ENCODE measurements around the gene TRNAU1AP.

TRNAU1AP gene

GRCh38 chr1:28591708-28592320 lies 38.9 kb downstream of the TRNAU1AP start, which contains the start of gene RAB42:
Gene RAB42 (plus strand): TSS chr1:28592265. CDS start chr1:28592512, 247 bp downstream.
- TF ChIP-seq TEAD4 (IDR thresholded peaks at IDR 0.05): no peak

GRCh38 chr1:28592321-28593071 lies 39.6 kb downstream of the TRNAU1AP start:
- TF ChIP-seq CEBPB (IDR thresholded peaks at IDR 0.05): no peak
- TF ChIP-seq YY1 (IDR thresholded peaks at IDR 0.05; ENCODE audit: low read depth): no peak
- TF ChIP-seq NFIC (IDR thresholded peaks at IDR 0.05): no peak
- no peak; the same call in 1 of the 2 replicates for TF ChIP-seq ZBTB7A (IDR thresholded peaks at IDR 0.05; ENCODE audit: low read depth)
- no peak for TF ChIP-seq EGR1 (IDR thresholded peaks at IDR 0.05)
- no peak for TF ChIP-seq RAD21 (IDR thresholded peaks at IDR 0.05; ENCODE audit: low read depth)
- no peak for TF ChIP-seq EP300 (IDR thresholded peaks at IDR 0.05; ENCODE audit: borderline replicate concordance)
- TF ChIP-seq USF1 (IDR thresholded peaks at IDR 0.05): no peak
- no peak for TF ChIP-seq CREB1 (IDR thresholded peaks at IDR 0.05; ENCODE audit: low read depth)
- TF ChIP-seq REST (IDR thresholded peaks at IDR 0.05; ENCODE audit: low read depth): no peak
- TF ChIP-seq TCF12 (IDR thresholded peaks at IDR 0.05; ENCODE audit: low read depth): no peak
- TF ChIP-seq TAF1 (IDR thresholded peaks at IDR 0.05; ENCODE audit: low read depth): no peak
- no peak for TF ChIP-seq FOXM1 (IDR thresholded peaks at IDR 0.05; ENCODE audit: borderline replicate concordance, low read depth)
- no peak for TF ChIP-seq TEAD4 (IDR thresholded peaks at IDR 0.05)
- TF ChIP-seq MAX (IDR thresholded peaks at IDR 0.05): no peak

GRCh38 chr1:28595412-28596191 lies 42.7 kb downstream of the TRNAU1AP start:
- TF ChIP-seq TEAD4 (IDR thresholded peaks at IDR 0.05): no peak
- no peak for TF ChIP-seq USF1 (IDR thresholded peaks at IDR 0.05)
- TF ChIP-seq ZBTB7A (IDR thresholded peaks at IDR 0.05; ENCODE audit: low read depth): no peak
- TF ChIP-seq TAF1 (IDR thresholded peaks at IDR 0.05; ENCODE audit: low read depth): no peak
- no peak for TF ChIP-seq EP300 (IDR thresholded peaks at IDR 0.05; ENCODE audit: borderline replicate concordance)
- TF ChIP-seq CREB1 (IDR thresholded peaks at IDR 0.05; ENCODE audit: low read depth): no peak
- no peak for TF ChIP-seq MAX (IDR thresholded peaks at IDR 0.05)
- TF ChIP-seq CEBPB (IDR thresholded peaks at IDR 0.05): no peak
- TF ChIP-seq FOXM1 (IDR thresholded peaks at IDR 0.05; ENCODE audit: borderline replicate concordance, low read depth): no peak
- TF ChIP-seq NFIC (IDR thresholded peaks at IDR 0.05): no peak
- no peak for TF ChIP-seq EGR1 (IDR thresholded peaks at IDR 0.05)
- no peak for TF ChIP-seq RAD21 (IDR thresholded peaks at IDR 0.05; ENCODE audit: low read depth)

GRCh38 chr1:28601696-28602095 lies 48.8 kb downstream of the TRNAU1AP start:
- TF ChIP-seq CREB1 (IDR thresholded peaks at IDR 0.05; ENCODE audit: low read depth): no peak
- no peak for TF ChIP-seq ZBTB7A (IDR thresholded peaks at IDR 0.05; ENCODE audit: low read depth)
- no peak for TF ChIP-seq EP300 (IDR thresholded peaks at IDR 0.05; ENCODE audit: borderline replicate concordance)
- TF ChIP-seq TAF1 (IDR thresholded peaks at IDR 0.05; ENCODE audit: low read depth): no peak
- TF ChIP-seq TEAD4 (IDR thresholded peaks at IDR 0.05): peak; percentile 44; the same call in 1 of the 2 replicates
- no peak for TF ChIP-seq FOXM1 (IDR thresholded peaks at IDR 0.05; ENCODE audit: borderline replicate concordance, low read depth)

- no peak for TF ChIP-seq CREB1 (IDR thresholded peaks at IDR 0.05; ENCODE audit: low read depth)
- TF ChIP-seq YY1 (IDR thresholded peaks at IDR 0.05; ENCODE audit: low read depth): no peak
- no peak for TF ChIP-seq ZBTB7A (IDR thresholded peaks at IDR 0.05; ENCODE audit: low read depth)
- peak; percentile 70 for TF ChIP-seq RAD21 (IDR thresholded peaks at IDR 0.05; ENCODE audit: low read depth)
These were observed 49.9 kb downstream of the TRNAU1AP start for GRCh38 chr1:28602536-28603439.

- TF ChIP-seq TCF12 (IDR thresholded peaks at IDR 0.05; ENCODE audit: low read depth) (no peak), FOXM1 (IDR thresholded peaks at IDR 0.05; ENCODE audit: borderline replicate concordance, low read depth) (no peak), CREB1 (IDR thresholded peaks at IDR 0.05; ENCODE audit: low read depth) (no peak), CEBPB (IDR thresholded peaks at IDR 0.05) (no peak), TAF1 (IDR thresholded peaks at IDR 0.05; ENCODE audit: low read depth) (no peak), MAX (IDR thresholded peaks at IDR 0.05) (no peak), EGR1 (IDR thresholded peaks at IDR 0.05) (no peak), TEAD4 (IDR thresholded peaks at IDR 0.05) (no peak), NFIC (IDR thresholded peaks at IDR 0.05) (no peak), RAD21 (IDR thresholded peaks at IDR 0.05; ENCODE audit: low read depth) (no peak), YY1 (IDR thresholded peaks at IDR 0.05; ENCODE audit: low read depth) (no peak), EP300 (IDR thresholded peaks at IDR 0.05; ENCODE audit: borderline replicate concordance) (no peak), USF1 (IDR thresholded peaks at IDR 0.05) (no peak), ZBTB7A (IDR thresholded peaks at IDR 0.05; ENCODE audit: low read depth) (no peak), REST (IDR thresholded peaks at IDR 0.05; ENCODE audit: low read depth) (no peak)
These were observed 51.5 kb downstream of the TRNAU1AP start for GRCh38 chr1:28604411-28604810.
